ENCODE results near the gene TMEM151A. TPM values are rescaled to one million over a fixed set of nuclear protein-coding genes. Genes with fewer than 3 reads are reported as not detected.
A peak's percentile ranks its signal among the peaks of the same experiment; 100 is the strongest.

Gene TMEM151A
- total and polyA plus RNA-seq, 9 donors, result 0.15 to 10.8 (median 0.24) TPM; not detected in 4

DNA sequence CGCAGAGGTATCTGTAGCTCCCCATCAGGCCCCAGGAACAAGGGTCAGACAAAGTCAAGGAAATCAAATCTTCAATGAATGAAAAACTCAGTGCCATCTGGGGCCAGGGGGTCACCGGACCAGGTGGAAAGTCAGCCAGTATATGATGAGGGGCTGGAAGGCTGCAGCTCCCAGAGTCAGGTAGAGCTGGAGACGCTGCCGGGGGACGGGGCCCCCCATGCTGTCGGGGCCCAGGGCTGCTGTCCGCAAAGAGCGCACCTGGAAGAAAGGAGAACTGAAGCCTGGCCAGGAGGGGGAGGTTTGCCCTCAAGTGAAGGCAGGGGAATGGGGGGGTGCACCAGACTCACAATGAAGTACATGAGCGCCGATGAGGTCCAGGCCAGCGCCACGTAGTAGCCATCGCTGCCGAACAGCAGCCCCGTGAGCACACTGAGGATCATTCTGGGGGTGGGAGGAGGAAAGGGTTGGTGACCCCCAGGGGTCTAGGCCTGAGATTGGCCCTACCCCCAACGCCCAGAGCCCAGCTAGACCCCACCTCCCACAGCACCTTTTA lies 7.1 kb upstream of the TMEM151A start:
- 89 to 95% (median 90%) methylated on average over 16 of the region's 16 CpGs for WGBS, 3 donors
- Histone ChIP-seq H3K4me1 (ENCODE audit: insufficient read depth) (peaks cover 10% of the 10 kb centered on the region), H3K4me3 (no peak overlapping the region), H3K9me3 (no peaks in the 10 kb centered on the region), H3K27ac (no peak overlapping the region), H3K27me3 (no peaks in the 10 kb centered on the region), H3K36me3 (no peaks in the 10 kb centered on the region)
- DNase-seq, result peak in 1 of 5 donors; percentile 28
- TF ChIP-seq POLR2A (IDR thresholded peaks at IDR 0.05) (no peak), CTCF (IDR thresholded peaks at IDR 0.05) (no peak), EP300 (IDR thresholded peaks at IDR 0.05) (no peak)
- intact Hi-C loops (cut with DNase I), result loop anchor here in 2 of 4 donors (5.0 to 10.0 kb wide), 3 partner anchors 50 to 67 kb away; partner anchors contain the start of gene RIN1 (in 1 of the 2)

DNA sequence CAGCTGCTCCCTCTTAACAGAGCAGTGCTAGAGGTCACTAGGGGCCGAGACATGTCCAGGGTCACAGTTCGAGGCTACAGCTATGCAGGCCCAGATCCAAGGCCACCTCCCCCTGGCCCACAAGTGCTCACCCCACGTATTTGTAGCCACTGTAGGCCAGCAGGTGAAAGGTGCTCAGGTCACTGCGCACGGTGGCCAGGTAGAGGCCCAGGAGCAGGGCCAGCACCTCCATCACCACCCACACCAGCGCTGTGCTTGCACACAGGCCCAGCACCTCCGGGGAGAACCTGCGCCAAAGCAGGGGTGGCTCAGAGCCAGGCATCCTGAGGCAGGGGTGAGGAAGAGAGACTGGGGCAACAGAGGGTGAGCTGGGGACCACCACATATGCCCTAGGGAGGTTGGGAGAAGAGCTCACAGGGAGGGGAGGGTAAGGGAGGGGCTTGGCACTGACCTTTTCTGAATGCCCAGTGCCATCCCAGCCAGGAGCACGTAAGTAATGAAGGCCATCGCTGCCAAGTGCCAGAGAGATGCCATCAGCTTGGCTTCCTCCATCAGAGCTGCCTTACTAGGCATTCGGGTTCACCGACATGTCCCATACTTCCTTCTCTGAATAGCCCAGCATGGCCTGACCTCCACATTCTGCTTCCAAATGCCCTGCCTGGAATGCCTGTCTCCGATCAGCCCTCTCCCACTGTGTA lies 6.3 kb upstream of the TMEM151A start:
- Histone ChIP-seq H3K27me3 (no peaks in the 10 kb centered on the region), H3K4me3 (no peak overlapping the region), H3K4me1 (ENCODE audit: insufficient read depth) (peaks cover 18% of the 10 kb centered on the region), H3K36me3 (no peaks in the 10 kb centered on the region), H3K9me3 (no peaks in the 10 kb centered on the region), H3K27ac (no peak overlapping the region)
- TF ChIP-seq CTCF (IDR thresholded peaks at IDR 0.05) (no peak), POLR2A (IDR thresholded peaks at IDR 0.05) (no peak), EP300 (IDR thresholded peaks at IDR 0.05) (no peak)
- 77 to 86% (median 84%) methylated on average over 13 of the region's 13 CpGs for WGBS, 3 donors
- DNase-seq, result peak in 2 of 5 donors; percentile 39 to 51
- intact Hi-C loops (cut with DNase I), result loop anchor here in 1 of 4 donors (10.0 kb wide), 2 partner anchors 49 to 61 kb away; partner anchors contain the start of gene RIN1

GRCh38 chr11:66286699-66287098 lies 5.0 kb upstream of the TMEM151A start:
- Histone ChIP-seq H3K27ac (no peak overlapping the region), H3K27me3 (no peaks in the 10 kb centered on the region), H3K9me3 (no peaks in the 10 kb centered on the region), H3K36me3 (no peaks in the 10 kb centered on the region), H3K4me1 (ENCODE audit: insufficient read depth) (peaks cover 18% of the 10 kb centered on the region), H3K4me3 (no peak overlapping the region)
- 72 to 77% (median 73%) methylated on average over 5 of the region's 5 CpGs for WGBS, 3 donors
- intact Hi-C loops (cut with DNase I), result loop anchor here in 1 of 4 donors (10.0 kb wide), 2 partner anchors 48 to 62 kb away; partner anchors contain the start of gene RIN1
- peak in 3 of 5 donors; percentile 21 to 42 (median 23) for DNase-seq
- TF ChIP-seq POLR2A (IDR thresholded peaks at IDR 0.05), result no peak
- TF ChIP-seq CTCF (IDR thresholded peaks at IDR 0.05), result no peak
- TF ChIP-seq EP300 (IDR thresholded peaks at IDR 0.05), result no peak

- intact Hi-C loops (cut with DNase I), result loop anchor here in 1 of 4 donors (10.0 kb wide), 2 partner anchors 47 to 63 kb away; partner anchors contain the start of gene RIN1
- 67 to 73% (median 68%) methylated on average over 10 of the region's 10 CpGs for WGBS, 3 donors
Observed at GRCh38 chr11:66287211-66287888, 4.3 kb upstream of the TMEM151A start.

More at GRCh38 chr11:66287211-66287888, 4.3 kb upstream of the TMEM151A start:
- H3K4me3 ChIP-seq, result no peak overlapping the region
- H3K27ac ChIP-seq, result no peak overlapping the region
- H3K36me3 ChIP-seq, result no peaks in the 10 kb centered on the region
- H3K27me3 ChIP-seq, result no peaks in the 10 kb centered on the region
- peak in 2 of 5 donors; percentile 23 to 44 for DNase-seq
- H3K4me1 ChIP-seq (ENCODE audit: insufficient read depth), result peaks cover 18% of the 10 kb centered on the region
- no peaks in the 10 kb centered on the region for H3K9me3 ChIP-seq
- TF ChIP-seq EP300 (IDR thresholded peaks at IDR 0.05) (no peak), CTCF (IDR thresholded peaks at IDR 0.05) (no peak), POLR2A (IDR thresholded peaks at IDR 0.05) (no peak)

Measured in ovary (tissue), 9 donors.